ENCODE results near the gene CDH4. TPM values are rescaled to one million over a fixed set of nuclear protein-coding genes. Genes with fewer than 3 reads are reported as not detected.

The CDH4 gene
- total RNA-seq, 1 experiment from 2014 or later = 25.0 TPM

DNA sequence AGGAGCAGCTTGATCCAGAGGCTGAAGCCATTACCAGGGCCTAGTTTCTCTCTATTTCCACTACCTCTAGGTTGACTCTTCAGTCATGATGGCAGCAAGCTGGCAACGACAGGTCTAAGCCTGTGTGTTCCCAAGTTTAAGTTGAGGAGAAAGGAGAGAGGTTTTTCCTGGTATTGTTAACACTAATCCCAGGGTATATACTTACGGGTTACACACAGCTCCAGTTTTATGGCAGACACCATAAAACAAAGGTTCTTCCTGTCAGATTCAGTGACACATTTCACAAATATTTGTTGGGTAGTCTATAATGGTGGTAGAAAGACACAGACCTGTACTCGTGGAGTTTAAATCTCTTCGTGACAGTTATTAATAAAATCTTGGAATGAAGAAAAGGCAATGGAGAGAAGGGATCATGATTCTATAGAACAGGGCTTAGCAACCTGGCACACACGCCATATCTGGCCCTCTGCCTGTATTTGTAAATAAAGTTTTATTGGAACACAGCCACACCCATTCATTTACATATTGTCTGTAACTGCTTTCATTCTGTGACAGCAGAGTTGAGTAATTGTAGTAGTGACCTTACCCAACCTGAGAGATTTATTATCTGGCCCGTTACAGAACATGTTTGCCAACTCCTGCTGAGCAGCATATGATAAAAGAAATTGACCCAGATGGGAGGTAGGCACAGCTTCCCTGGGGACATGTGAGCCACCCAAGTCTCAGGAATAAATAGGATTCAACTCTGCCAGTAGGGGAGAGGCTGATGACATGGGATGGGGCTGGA, 323.3 kb downstream of the CDH4 start:
- BruUV-seq (replicated peaks) = no TSS peak
- peaks cover 7% of the 10 kb centered on the region for H3K9me3 Mint-ChIP-seq (ENCODE audit: unreplicated experiment)
- H3K36me3 Mint-ChIP-seq (ENCODE audit: insufficient read depth, unreplicated experiment) = no peaks in the 10 kb centered on the region
- H3K27me3 Mint-ChIP-seq (ENCODE audit: insufficient read depth, unreplicated experiment) = no peaks in the 10 kb centered on the region
- no peaks in the 10 kb centered on the region for H3K4me1 Mint-ChIP-seq (ENCODE audit: insufficient read depth, unreplicated experiment)
- TF ChIP-seq, protein P1, sequence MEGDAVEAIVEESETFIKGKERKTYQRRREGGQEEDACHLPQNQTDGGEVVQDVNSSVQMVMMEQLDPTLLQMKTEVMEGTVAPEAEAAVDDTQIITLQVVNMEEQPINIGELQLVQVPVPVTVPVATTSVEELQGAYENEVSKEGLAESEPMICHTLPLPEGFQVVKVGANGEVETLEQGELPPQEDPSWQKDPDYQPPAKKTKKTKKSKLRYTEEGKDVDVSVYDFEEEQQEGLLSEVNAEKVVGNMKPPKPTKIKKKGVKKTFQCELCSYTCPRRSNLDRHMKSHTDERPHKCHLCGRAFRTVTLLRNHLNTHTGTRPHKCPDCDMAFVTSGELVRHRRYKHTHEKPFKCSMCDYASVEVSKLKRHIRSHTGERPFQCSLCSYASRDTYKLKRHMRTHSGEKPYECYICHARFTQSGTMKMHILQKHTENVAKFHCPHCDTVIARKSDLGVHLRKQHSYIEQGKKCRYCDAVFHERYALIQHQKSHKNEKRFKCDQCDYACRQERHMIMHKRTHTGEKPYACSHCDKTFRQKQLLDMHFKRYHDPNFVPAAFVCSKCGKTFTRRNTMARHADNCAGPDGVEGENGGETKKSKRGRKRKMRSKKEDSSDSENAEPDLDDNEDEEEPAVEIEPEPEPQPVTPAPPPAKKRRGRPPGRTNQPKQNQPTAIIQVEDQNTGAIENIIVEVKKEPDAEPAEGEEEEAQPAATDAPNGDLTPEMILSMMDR (IDR thresholded peaks at IDR 0.05; ENCODE audit: unreplicated experiment) = no peak
- POLR2A ChIA-PET = interaction anchor here (0.6 kb wide), 1 partner anchor 289 kb away, joined by 3 read pairs; no protein-coding TSS in a partner anchor
- CTCF ChIA-PET = interaction anchor here (0.8 kb wide), 1 partner anchor 353 kb away, joined by 4 read pairs; no protein-coding TSS in a partner anchor
- no peak overlapping the region for H3K27ac Mint-ChIP-seq (ENCODE audit: low read depth, unreplicated experiment)
- intact Hi-C loops (cut with micrococcal nuclease) = no loop called here
- DNase-seq (ENCODE audit: unreplicated experiment) = no peak
- H3K4me3 Mint-ChIP-seq (ENCODE audit: unreplicated experiment) = no peak overlapping the region

DNA sequence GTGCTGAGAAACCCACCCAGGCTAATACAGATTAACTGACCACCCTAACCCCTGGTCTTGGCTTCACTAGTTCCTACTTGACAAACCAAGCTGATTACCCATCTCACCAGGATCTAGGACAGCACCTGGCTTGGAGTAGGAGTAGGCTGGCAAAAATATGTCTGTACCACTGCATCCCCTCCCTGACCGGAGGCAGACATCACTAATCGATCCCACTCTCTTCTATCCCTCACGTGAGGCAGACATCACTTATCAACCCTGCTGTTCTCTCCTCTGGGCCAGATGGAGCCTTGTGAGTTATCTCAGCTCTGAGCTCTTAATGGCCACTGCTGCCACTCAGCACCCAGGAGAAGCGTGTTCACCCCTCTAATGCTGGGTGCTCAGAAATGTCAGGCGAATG, 324.3 kb downstream of the CDH4 start:
- H3K4me3 Mint-ChIP-seq (ENCODE audit: unreplicated experiment) = no peak overlapping the region
- no peaks in the 10 kb centered on the region for H3K4me1 Mint-ChIP-seq (ENCODE audit: insufficient read depth, unreplicated experiment)
- CTCF ChIA-PET = interaction anchor here (0.6 to 0.8 kb wide), 2 partner anchors 69 to 352 kb away, joined by 4 to 7 read pairs; no protein-coding TSS in a partner anchor
- no peaks in the 10 kb centered on the region for H3K36me3 Mint-ChIP-seq (ENCODE audit: insufficient read depth, unreplicated experiment)
- TF ChIP-seq, protein P1 (IDR thresholded peaks at IDR 0.05; ENCODE audit: unreplicated experiment) = no peak
- peaks cover 7% of the 10 kb centered on the region for H3K9me3 Mint-ChIP-seq (ENCODE audit: unreplicated experiment)
- intact Hi-C loops (cut with micrococcal nuclease) = no loop called here
- POLR2A ChIA-PET = no interaction called here
- no TSS peak for BruUV-seq (replicated peaks)
- no peak overlapping the region for H3K27ac Mint-ChIP-seq (ENCODE audit: low read depth, unreplicated experiment)
- DNase-seq (ENCODE audit: unreplicated experiment) = no peak
- no peaks in the 10 kb centered on the region for H3K27me3 Mint-ChIP-seq (ENCODE audit: insufficient read depth, unreplicated experiment)

DNA sequence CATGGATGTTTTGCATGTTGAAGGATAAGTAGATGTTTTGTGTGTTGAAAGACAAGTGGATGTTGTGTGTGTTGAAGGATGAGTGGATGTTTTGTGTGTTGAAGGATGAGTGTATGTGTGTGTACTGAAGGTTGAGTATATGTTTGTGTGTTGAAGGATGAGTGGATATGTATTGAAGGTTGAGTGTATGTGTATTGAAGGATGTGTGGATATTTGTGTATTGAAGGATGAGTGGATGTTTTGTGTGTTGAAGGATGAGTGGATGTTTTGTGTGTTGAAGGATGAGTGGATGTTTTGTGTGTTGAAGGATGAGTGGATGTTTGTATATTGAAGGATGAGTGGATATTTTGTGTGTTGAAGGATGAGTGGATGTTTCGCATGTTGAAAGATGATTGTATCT, 325.0 kb downstream of the CDH4 start:
- Mint-ChIP-seq H3K27me3 (ENCODE audit: insufficient read depth, unreplicated experiment) (no peaks in the 10 kb centered on the region), H3K36me3 (ENCODE audit: insufficient read depth, unreplicated experiment) (no peaks in the 10 kb centered on the region), H3K4me3 (ENCODE audit: unreplicated experiment) (no peak overlapping the region), H3K9me3 (ENCODE audit: unreplicated experiment) (peaks cover 7% of the 10 kb centered on the region), H3K4me1 (ENCODE audit: insufficient read depth, unreplicated experiment) (no peaks in the 10 kb centered on the region), H3K27ac (ENCODE audit: low read depth, unreplicated experiment) (no peak overlapping the region)
- no TSS peak for BruUV-seq (replicated peaks)
- DNase-seq (ENCODE audit: unreplicated experiment) = no peak
- intact Hi-C loops (cut with micrococcal nuclease) = no loop called here
- ChIA-PET CTCF (interaction anchor here (0.6 kb wide), 1 partner anchor 1370 kb away, joined by 3 read pairs; no protein-coding TSS in a partner anchor), POLR2A (no interaction called here)
- TF ChIP-seq, protein P1 (IDR thresholded peaks at IDR 0.05; ENCODE audit: unreplicated experiment) = no peak

DNA sequence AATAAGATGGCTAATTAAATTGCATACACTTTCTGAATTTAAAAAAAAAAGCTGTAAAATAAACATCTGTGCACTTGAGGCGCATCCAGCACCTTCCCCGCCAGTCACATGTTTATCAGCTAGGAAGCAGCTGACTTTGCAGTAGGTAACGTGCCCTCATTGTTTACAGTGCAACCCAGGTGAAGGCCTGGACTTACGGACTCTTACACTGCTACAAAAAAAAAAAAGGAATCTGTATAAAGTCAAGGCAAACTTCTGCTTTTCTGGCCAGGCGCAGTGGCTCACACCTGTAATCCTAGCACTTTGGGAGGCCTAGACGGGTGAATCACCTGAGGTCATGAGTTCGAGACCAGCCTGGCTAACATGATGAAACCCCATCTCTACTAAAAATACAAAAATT, 327.8 kb downstream of the CDH4 start:
- Mint-ChIP-seq H3K9me3 (ENCODE audit: unreplicated experiment) (no peaks in the 10 kb centered on the region), H3K4me3 (ENCODE audit: unreplicated experiment) (no peak overlapping the region), H3K27me3 (ENCODE audit: insufficient read depth, unreplicated experiment) (no peaks in the 10 kb centered on the region), H3K36me3 (ENCODE audit: insufficient read depth, unreplicated experiment) (no peaks in the 10 kb centered on the region), H3K4me1 (ENCODE audit: insufficient read depth, unreplicated experiment) (no peaks in the 10 kb centered on the region), H3K27ac (ENCODE audit: low read depth, unreplicated experiment) (no peak overlapping the region)
- ChIA-PET POLR2A (no interaction called here), CTCF (interaction anchor here (0.6 to 0.8 kb wide), 2 partner anchors 316 to 327 kb away, joined by 3 to 4 read pairs; no protein-coding TSS in a partner anchor)
- TF ChIP-seq, protein P1 (IDR thresholded peaks at IDR 0.05; ENCODE audit: unreplicated experiment) = no peak
- intact Hi-C loops (cut with micrococcal nuclease) = no loop called here
- no TSS peak for BruUV-seq (replicated peaks)
- DNase-seq (ENCODE audit: unreplicated experiment) = no peak

Measured in MCF 10A (cell line).